Lower lobe of right lung (tissue), 2 donors: ENCODE data around the gene MID1. TPM values are rescaled to one million over a fixed set of nuclear protein-coding genes. Genes with fewer than 3 reads are reported as not detected.

ENCODE experiments used
- ATAC-seq, 2 donors: fragments of 200-7000 bp; cut with Tn5 transposase; one replicate each; pipeline ENCODE4 v1.9.1; 2020 to 2022; ENCODE audit warnings: mild to moderate bottlenecking in 2 of 2, moderate library complexity in 2 of 2
- DNase-seq: peaks from one replicate; pipeline ENCODE4 v3.0.0-alpha.2; 2020
- H3K27ac ChIP-seq: fragments of 200-600 bp; one replicate; pipeline ENCODE4 v1.8.0; 2022
- H3K27me3 ChIP-seq: fragments of 200-600 bp; one replicate; pipeline ENCODE4 v1.8.0; 2022; ENCODE audit warnings: low read depth
- H3K36me3 ChIP-seq: fragments of 200-600 bp; one replicate; pipeline ENCODE4 v1.8.0; 2022; ENCODE audit warnings: mild to moderate bottlenecking
- H3K4me1 ChIP-seq: fragments of 200-600 bp; one replicate; pipeline ENCODE4 v1.8.0; 2022
- H3K4me3 ChIP-seq: fragments of 200-600 bp; one replicate; pipeline ENCODE4 v1.8.0; 2022; ENCODE audit warnings: mild to moderate bottlenecking
- H3K9me3 ChIP-seq: fragments of 200-600 bp; one replicate; pipeline ENCODE4 v1.8.0; 2022
- CTCF ChIP-seq: fragments of 200-600 bp; IDR thresholded peaks from one replicate; pipeline ENCODE4 v1.8.0; 2022; ENCODE audit warnings: antibody characterized with exemption, mild to moderate bottlenecking
- intact Hi-C: fragments of 100-400 bp; cut with DNase I; formaldehyde crosslinking; loops from one replicate; pipeline ENCODE4 v1.11.0; 2022
- total RNA-seq: library from RNA; stranded (reverse); fragmentation: NEBNext Ultra II Directional; extraction: Animal tissue kit (Norgen Biotek cat#: 25700); gene quantifications from one replicate; pipeline ENCODE4 v1.2.1, GENCODE V29; 2021
- donor health status: DM: no; HTN: yes; CAD: no; lungs with severe emphysema.

The MID1 gene
- total RNA-seq, 1 donor from 2014 or later: 24.9 TPM

- intact Hi-C loops: no loop called here
- Histone ChIP-seq H3K9me3 (no peaks in the 10 kb centered on the region), H3K27me3 (no peaks in the 10 kb centered on the region), H3K27ac (no peak overlapping the region), H3K4me3 (no peak overlapping the region), H3K4me1 (no peaks in the 10 kb centered on the region), H3K36me3 (no peaks in the 10 kb centered on the region)
- TF ChIP-seq CTCF: no peak
- no peak for DNase-seq
- no peak for ATAC-seq
Observed at GRCh38 chrX:10629905-10630304, 9.5 kb upstream of the MID1 start.

- intact Hi-C loops: no loop called here
- Histone ChIP-seq H3K36me3 (no peaks in the 10 kb centered on the region), H3K9me3 (no peaks in the 10 kb centered on the region), H3K4me1 (no peaks in the 10 kb centered on the region), H3K4me3 (no peak overlapping the region), H3K27me3 (no peaks in the 10 kb centered on the region), H3K27ac (no peak overlapping the region)
- TF ChIP-seq CTCF: no peak
- DNase-seq: no peak
- ATAC-seq: no peak
Observed at GRCh38 chrX:10628906-10629305, 8.5 kb upstream of the MID1 start.

GRCh38 chrX:10622197-10622596 is 1.8 kb upstream of the MID1 start:
- H3K9me3 ChIP-seq: no peaks in the 10 kb centered on the region
- TF ChIP-seq CTCF: no peak
- H3K4me3 ChIP-seq: no peak overlapping the region
- ATAC-seq: no peak
- no peak overlapping the region for H3K27ac ChIP-seq
- intact Hi-C loops: no loop called here
- no peaks in the 10 kb centered on the region for H3K4me1 ChIP-seq
- H3K27me3 ChIP-seq: no peaks in the 10 kb centered on the region
- H3K36me3 ChIP-seq: no peaks in the 10 kb centered on the region
- no peak for DNase-seq

GRCh38 chrX:10619425-10620046 is 849 bp downstream of the MID1 start:
- peak overlapping the region; percentile 60 for H3K4me3 ChIP-seq
- intact Hi-C loops: no loop called here
- peaks cover 4% of the 10 kb centered on the region for H3K4me1 ChIP-seq
- no peaks in the 10 kb centered on the region for H3K36me3 ChIP-seq
- TF ChIP-seq CTCF: no peak
- H3K9me3 ChIP-seq: no peaks in the 10 kb centered on the region
- DNase-seq: no peak
- ATAC-seq: peak; percentile 15 to 34
- H3K27me3 ChIP-seq: no peaks in the 10 kb centered on the region
- peak overlapping the region; percentile 69 for H3K27ac ChIP-seq

- intact Hi-C loops: no loop called here
- H3K27ac ChIP-seq: peak overlapping the region; percentile 69
- no peak for TF ChIP-seq CTCF
- ATAC-seq (peak in 1 of 2 donors; percentile 44), DNase-seq (no peak)
- H3K4me1 ChIP-seq: peaks cover 4% of the 10 kb centered on the region
- H3K4me3 ChIP-seq: peak overlapping the region; percentile 60
- H3K27me3 ChIP-seq: no peaks in the 10 kb centered on the region
- H3K36me3 ChIP-seq: no peaks in the 10 kb centered on the region
- no peaks in the 10 kb centered on the region for H3K9me3 ChIP-seq
Observed at GRCh38 chrX:10618961-10619360, 1.4 kb downstream of the MID1 start.
